SH-SY5Y (cell line): Measurements from ENCODE around the gene MCTP2.

Experiments used
- GATA2 ChIP-seq: IDR thresholded peaks from 2 replicates; pipeline ENCODE4 v1.6.1; 2011; ENCODE audit warnings: mild to moderate bottlenecking, low read depth, low read length
- GATA3 ChIP-seq: IDR thresholded peaks from 2 replicates; pipeline ENCODE4 v1.6.1; 2011; ENCODE audit warnings: low read depth, mild to moderate bottlenecking, low read length, moderate library complexity

DNA sequence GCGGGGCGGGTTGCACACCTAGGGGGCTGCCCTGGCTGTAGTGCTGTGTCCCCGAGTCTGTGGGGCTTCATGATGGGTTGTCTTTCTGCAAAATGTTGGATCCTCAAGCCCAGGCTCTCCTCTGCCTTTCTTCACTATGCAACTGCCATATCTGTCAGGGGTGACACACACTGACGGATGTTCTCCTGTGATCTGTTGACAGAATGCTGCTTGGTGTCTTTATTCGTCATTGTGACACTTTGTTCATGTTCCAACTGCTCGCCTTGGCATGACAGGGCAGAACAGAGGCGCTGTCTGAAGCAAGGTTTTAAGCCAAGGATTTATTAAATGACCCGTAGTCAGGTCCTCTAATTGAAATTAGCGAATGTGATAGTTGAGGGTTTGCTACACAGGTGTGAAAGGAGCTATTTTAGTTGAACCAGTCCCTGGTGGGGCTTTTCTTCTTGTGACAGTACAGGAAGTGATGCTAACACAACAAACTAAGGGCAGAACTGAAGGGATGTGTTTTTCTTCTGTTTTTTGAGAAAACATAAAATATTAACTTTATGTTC is 173.4 kb downstream of the MCTP2 start:
- TF ChIP-seq GATA3, result no peak
- no peak for TF ChIP-seq GATA2
